GM18909 (cell line): ENCODE data around the gene PARD3B.

Experiments used
- ATAC-seq: cut with Tn5 transposase; IDR thresholded peaks from one replicate; pipeline ENCODE4 v1.9.1; 2021; ENCODE audit warnings: mild to moderate bottlenecking; ENCODE audit not compliant: unreplicated experiment, poor library complexity

PARD3B gene

GRCh38 chr2:204972606-204973336, 427.5 kb downstream of the PARD3B start:
- ATAC-seq = no peak

- ATAC-seq = no peak
Observed at GRCh38 chr2:204973616-204974015, 428.3 kb downstream of the PARD3B start.

- no peak for ATAC-seq
Observed at GRCh38 chr2:204974487-204974886, 429.2 kb downstream of the PARD3B start.

DNA sequence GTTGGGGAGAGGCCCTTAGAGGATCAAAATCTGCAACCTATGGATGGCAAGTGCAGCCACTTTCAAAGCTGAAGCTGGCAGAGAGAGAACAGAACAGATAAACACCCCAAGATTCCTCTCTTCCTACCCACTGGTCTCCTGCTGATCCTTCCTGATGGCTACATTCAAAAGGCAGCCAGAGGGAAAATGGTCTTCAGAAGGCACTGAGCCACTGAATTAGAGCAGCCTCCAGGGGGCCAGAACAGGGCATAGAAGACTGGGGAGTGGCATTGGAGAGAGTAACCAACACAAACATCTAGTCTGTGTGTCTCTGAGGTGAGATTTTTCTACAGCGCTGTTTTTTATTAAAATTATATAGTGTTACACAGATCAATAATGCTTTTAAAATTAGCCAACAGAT, 432.6 kb downstream of the PARD3B start:
- ATAC-seq = no peak

GRCh38 chr2:204982303-204982702, 437.0 kb downstream of the PARD3B start:
- ATAC-seq = no peak

- no peak for ATAC-seq
Observed at GRCh38 chr2:204984518-204984917, 439.2 kb downstream of the PARD3B start.

GRCh38 chr2:204986641-204987040, 441.4 kb downstream of the PARD3B start:
- no peak for ATAC-seq

GRCh38 chr2:204988836-204989235, 443.6 kb downstream of the PARD3B start:
- no peak for ATAC-seq

DNA sequence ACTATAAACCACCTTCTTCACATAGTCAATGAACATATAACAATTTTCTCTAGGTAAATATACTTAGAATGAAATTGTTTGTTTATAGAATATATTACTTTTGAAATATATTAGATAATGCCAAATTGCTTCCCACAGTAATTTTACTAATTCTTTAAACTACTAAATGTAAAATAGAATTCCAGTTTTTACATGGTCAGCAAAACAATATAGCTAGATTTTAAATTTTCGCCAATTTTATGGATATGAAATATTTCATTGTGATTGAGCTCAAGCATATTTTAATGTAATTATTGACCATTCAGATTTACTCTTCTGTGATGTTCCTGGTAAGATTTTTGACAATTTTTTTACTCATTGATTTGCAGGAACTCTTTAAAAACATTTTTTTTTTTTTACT, 444.6 kb downstream of the PARD3B start:
- ATAC-seq = no peak

DNA sequence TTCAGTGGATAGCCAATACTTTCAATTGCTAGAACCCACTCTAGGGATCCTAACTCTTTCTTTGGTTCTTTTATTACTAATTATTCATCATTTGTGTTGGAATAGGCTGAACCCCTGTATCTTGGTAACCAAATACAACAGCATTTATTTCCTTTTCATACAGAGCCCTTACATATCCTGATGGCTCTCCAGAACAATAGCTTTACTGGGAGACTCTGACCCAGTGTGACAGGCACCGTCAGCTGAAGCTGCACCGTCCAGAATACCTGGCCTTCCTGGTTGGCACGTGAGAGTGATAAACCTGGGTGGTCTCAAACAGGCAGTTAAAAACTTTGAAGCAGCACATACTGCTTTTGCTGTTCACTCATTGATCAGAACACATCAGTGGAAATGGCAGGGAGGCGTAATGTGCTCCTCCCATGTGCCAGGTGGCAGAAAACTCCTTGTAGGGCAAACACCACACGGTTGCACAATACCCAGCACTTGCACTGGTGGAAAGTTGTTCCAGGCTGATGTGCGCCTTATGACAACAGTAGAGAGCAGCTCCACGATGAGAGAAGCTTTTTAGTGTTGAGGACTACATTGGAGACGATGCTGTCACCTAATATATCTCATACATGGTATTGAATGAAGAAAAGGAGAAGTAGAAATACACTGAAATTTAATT, 456.2 kb downstream of the PARD3B start:
- no peak for ATAC-seq

- no peak for ATAC-seq
Observed at GRCh38 chr2:205002390-205002789, 457.1 kb downstream of the PARD3B start.

DNA sequence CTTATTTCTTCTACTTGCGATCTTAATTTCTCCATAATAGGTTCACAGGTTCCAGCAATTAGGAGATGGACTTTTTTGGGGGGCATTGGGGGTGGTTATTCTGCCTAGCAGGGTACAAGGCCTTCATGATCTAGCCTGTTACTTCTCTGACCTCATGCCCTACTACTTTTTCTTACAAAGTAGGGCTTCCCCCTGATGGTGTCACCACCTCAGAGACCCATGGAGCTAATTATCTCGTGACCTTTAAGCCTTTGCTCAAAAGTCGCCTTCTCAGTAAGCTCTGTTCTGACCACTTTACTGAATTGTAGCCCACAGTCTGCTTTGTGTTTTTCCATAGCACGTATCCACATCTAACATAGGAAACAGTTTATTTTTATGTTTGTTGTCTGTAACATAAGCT, 458.0 kb downstream of the PARD3B start:
- no peak for ATAC-seq

- no peak for ATAC-seq
Observed at GRCh38 chr2:205010196-205010595, 464.9 kb downstream of the PARD3B start.

GRCh38 chr2:205011031-205011430, 465.8 kb downstream of the PARD3B start:
- no peak for ATAC-seq

GRCh38 chr2:205012961-205013360, 467.7 kb downstream of the PARD3B start:
- ATAC-seq = no peak

GRCh38 chr2:205013586-205013985, 468.3 kb downstream of the PARD3B start:
- no peak for ATAC-seq

DNA sequence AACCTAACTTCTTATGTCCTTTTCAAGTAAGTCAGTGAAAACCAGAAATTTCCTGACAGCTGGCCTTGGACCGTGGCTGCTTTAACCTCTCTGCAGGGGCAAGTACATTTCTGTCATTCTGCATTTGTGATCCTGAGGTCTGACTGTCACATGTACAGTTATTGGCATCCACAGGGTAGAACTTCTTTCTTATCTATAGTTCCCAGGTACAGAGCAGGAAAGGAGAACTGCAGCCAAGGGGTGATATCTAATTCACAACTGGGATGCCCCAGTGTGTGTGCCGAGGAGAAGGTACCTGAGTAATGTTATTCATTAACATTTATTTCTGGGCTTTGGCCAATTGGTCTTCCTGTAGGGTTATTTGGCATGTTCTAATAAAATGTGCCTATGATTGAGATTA, 468.9 kb downstream of the PARD3B start:
- ATAC-seq = no peak

DNA sequence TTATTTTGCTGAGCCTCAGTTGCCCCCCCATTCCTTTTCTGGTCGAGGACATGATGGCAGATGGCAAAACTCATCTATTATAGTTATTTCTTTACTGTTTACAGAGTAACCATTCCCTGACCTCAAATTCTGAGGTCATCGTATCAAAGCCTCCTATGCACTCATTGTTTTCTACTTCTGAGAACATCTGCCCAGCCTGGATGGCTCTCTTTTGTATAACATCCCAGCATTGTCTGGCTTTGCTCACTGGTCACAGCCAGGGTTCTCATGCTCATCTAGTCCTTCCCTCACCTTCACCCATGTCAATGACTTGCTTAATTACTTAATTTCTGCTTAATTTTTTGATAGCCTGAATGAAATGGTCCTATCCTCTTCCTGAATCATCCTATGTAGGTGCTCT, 472.1 kb downstream of the PARD3B start:
- ATAC-seq = no peak

DNA sequence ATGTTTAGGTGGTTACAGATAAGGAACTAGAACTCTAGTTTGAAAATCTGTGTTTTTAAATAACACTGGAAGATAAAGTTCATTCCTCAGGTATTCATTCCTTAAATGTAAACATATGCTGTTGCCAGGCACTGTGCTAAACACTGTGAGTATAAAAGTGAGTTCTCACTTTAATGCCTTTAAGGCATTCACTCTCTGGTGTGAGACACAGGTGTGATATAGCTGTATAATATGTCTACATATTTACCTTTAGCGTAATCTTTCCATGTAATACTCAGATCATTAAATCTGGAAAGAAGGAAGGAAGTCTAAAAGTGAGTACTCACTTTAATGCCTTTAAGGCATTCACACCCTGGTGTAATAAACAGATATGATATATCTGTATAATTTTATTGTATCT, 472.6 kb downstream of the PARD3B start:
- ATAC-seq = no peak

DNA sequence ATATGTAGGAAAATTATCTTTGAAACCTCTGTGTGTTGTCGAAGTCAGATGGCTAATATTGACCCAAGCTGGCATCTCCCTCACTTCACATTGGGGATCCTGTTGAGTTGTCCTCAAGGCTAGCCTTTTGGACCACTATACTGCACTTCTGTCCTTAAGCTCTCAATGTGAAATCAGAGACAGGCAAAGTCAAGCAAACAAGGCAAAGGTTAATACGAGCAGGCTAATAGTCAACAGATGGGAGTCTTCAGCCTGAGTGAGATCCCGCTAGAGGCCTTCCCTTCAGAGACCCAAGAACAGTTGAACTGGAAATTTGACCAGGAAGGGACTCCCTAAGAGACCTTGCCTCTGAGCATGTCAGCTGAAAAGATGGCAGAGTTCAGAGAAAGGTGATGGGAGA, 475.4 kb downstream of the PARD3B start:
- ATAC-seq = no peak

- ATAC-seq = no peak
Observed at GRCh38 chr2:205022841-205023240, 477.6 kb downstream of the PARD3B start.
